Ascending aorta (tissue), 2 donors: ENCODE data around the gene XXYLT1. TPM values are rescaled to one million over a fixed set of nuclear protein-coding genes. Genes with fewer than 3 reads are reported as not detected.

Experiments used
- DNase-seq, 2 donors: peaks; one replicate each; pipeline ENCODE4 v3.0.0-alpha.2; 2019; ENCODE audit warnings: low spot score in 2 of 2
- H3K27ac ChIP-seq, 2 donors: fragments of 200-600 bp; sonication (generic); one replicate each; pipeline ENCODE4 v1.5.1; 2016 to 2017; ENCODE audit warnings: mild to moderate bottlenecking in 1 of 2
- H3K27me3 ChIP-seq: fragments of 200-600 bp; sonication (generic); one replicate; pipeline ENCODE4 v1.5.1; 2017
- H3K36me3 ChIP-seq, 2 donors: fragments of 200-600 bp; sonication (generic); one replicate each; pipeline ENCODE4 v1.5.1; 2016
- H3K4me1 ChIP-seq, 2 donors: fragments of 200-600 bp; sonication (generic); one replicate each; pipeline ENCODE4 v1.5.1; 2016 to 2017; ENCODE audit warnings: mild to moderate bottlenecking in 1 of 2
- H3K4me3 ChIP-seq, 2 donors: fragments of 200-600 bp; sonication (generic); one replicate each; pipeline ENCODE4 v1.5.1; 2016 to 2017; ENCODE audit warnings: mild to moderate bottlenecking in 1 of 2
- H3K9me3 ChIP-seq, 2 donors: fragments of 200-600 bp; sonication (generic); one replicate each; pipeline ENCODE4 v1.5.1; 2016
- CTCF ChIP-seq, 3 experiments: fragments of 200-600 bp in 2 of 3; fragments of 450-650 bp in 1 of 3; sonication (generic) in 2 of 3; IDR thresholded peaks; one replicate each; pipeline ENCODE4 v1.5.1; 2016 to 2019; ENCODE audit warnings: antibody characterized with exemption in 3 of 3, mild to moderate bottlenecking in 1 of 3, moderate library complexity in 1 of 3
- intact Hi-C: fragments of 100-400 bp; cut with DNase I; formaldehyde crosslinking; loops from one replicate; pipeline ENCODE4 v1.15.1; 2023
- total RNA-seq: library from RNA; depleted of rRNA; stranded (reverse); fragments of >200 nt; gene quantifications from one replicate; pipeline ENCODE4 v1.1.0, GENCODE V29; 2016

XXYLT1 gene
- total RNA-seq, 1 donor from 2014 or later = 41.0 TPM

GRCh38 chr3:195059471-195060216, 211.3 kb downstream of the XXYLT1 start:
- Histone ChIP-seq H3K27ac (no peak overlapping the region), H3K9me3 (no peaks in the 10 kb centered on the region), H3K4me3 (no peak overlapping the region), H3K36me3 (no peaks in the 10 kb centered on the region), H3K27me3 (no peaks in the 10 kb centered on the region), H3K4me1 (no peaks in the 10 kb centered on the region)
- no peak for TF ChIP-seq CTCF (IDR thresholded peaks at IDR 0.05)
- intact Hi-C loops = loop anchor here (10.0 kb wide), 1 partner anchor 235 kb away; no protein-coding TSS in a partner anchor
- DNase-seq = no peak

- DNase-seq = no peak
- H3K4me1 ChIP-seq = no peaks in the 10 kb centered on the region
- H3K4me3 ChIP-seq = no peak overlapping the region
- no peaks in the 10 kb centered on the region for H3K36me3 ChIP-seq
- intact Hi-C loops = loop anchor here (10.0 kb wide), 1 partner anchor 234 kb away; no protein-coding TSS in a partner anchor
- no peaks in the 10 kb centered on the region for H3K9me3 ChIP-seq
- no peak for TF ChIP-seq CTCF (IDR thresholded peaks at IDR 0.05)
- no peaks in the 10 kb centered on the region for H3K27me3 ChIP-seq
- H3K27ac ChIP-seq = no peak overlapping the region
These were observed 212.0 kb downstream of the XXYLT1 start for GRCh38 chr3:195059006-195059350.

GRCh38 chr3:195058336-195059005, 212.5 kb downstream of the XXYLT1 start:
- intact Hi-C loops = loop anchor here (10.0 kb wide), 1 partner anchor 234 kb away; no protein-coding TSS in a partner anchor
- H3K4me3 ChIP-seq = no peak overlapping the region
- TF ChIP-seq CTCF (IDR thresholded peaks at IDR 0.05) = no peak
- H3K27ac ChIP-seq = no peak overlapping the region
- no peaks in the 10 kb centered on the region for H3K27me3 ChIP-seq
- H3K4me1 ChIP-seq = no peaks in the 10 kb centered on the region
- DNase-seq = no peak
- no peaks in the 10 kb centered on the region for H3K36me3 ChIP-seq
- no peaks in the 10 kb centered on the region for H3K9me3 ChIP-seq

GRCh38 chr3:195057716-195058115, 213.2 kb downstream of the XXYLT1 start:
- no peak overlapping the region for H3K27ac ChIP-seq
- no peak for DNase-seq
- no peaks in the 10 kb centered on the region for H3K4me1 ChIP-seq
- peaks cover 0 to 5% of the 10 kb centered on the region in 2 donors for H3K9me3 ChIP-seq
- no peak for TF ChIP-seq CTCF (IDR thresholded peaks at IDR 0.05)
- no peaks in the 10 kb centered on the region for H3K27me3 ChIP-seq
- intact Hi-C loops = loop anchor here (10.0 kb wide), 1 partner anchor 233 kb away; no protein-coding TSS in a partner anchor
- H3K4me3 ChIP-seq = no peak overlapping the region
- H3K36me3 ChIP-seq = no peaks in the 10 kb centered on the region

GRCh38 chr3:195056506-195056905, 214.5 kb downstream of the XXYLT1 start:
- no peak for TF ChIP-seq CTCF (IDR thresholded peaks at IDR 0.05)
- H3K27me3 ChIP-seq = no peaks in the 10 kb centered on the region
- no peak overlapping the region for H3K27ac ChIP-seq
- no peak for DNase-seq
- no peaks in the 10 kb centered on the region for H3K36me3 ChIP-seq
- H3K4me1 ChIP-seq = no peaks in the 10 kb centered on the region
- H3K9me3 ChIP-seq = peaks cover 0 to 5% of the 10 kb centered on the region in 2 donors
- intact Hi-C loops = loop anchor here (10.0 kb wide), 1 partner anchor 232 kb away; no protein-coding TSS in a partner anchor
- H3K4me3 ChIP-seq = no peak overlapping the region
